ENCODE data around the gene COX6B1.
"Not testable (repeated sequence)": the region's sequence is repeated elsewhere in the genome, so short reads cannot be mapped to it uniquely, and the experiment has no call there.

The COX6B1 gene

DNA sequence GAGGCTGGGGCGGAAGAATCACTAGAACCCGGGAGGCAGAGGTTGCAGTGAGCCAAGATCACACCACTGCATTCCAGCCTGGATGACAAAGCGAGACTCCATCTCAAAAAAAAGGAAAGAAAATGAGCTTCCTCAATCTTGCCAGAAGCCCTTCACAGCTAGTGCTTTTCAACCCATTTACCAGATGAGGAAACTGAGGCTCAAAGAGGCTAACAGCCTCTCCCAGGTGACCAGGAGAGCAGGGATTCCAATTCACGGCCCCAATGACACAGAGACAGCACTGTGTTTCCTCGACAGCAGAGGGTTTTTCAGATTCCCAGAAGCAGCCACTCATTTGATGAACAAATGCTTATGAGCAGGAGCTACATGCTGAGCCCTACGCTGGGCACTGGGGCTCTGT is 21.4 kb downstream of the COX6B1 start:
- Histone ChIP-seq H3K4me3 (ENCODE audit: low read length) (no peak overlapping the region), H3K27me3 (ENCODE audit: insufficient read depth, low read length) (peaks cover 9% of the 10 kb centered on the region; the same call in 1 of the 2 replicates), H3K27ac (ENCODE audit: low read depth, low read length) (no peak overlapping the region), H3K36me3 (ENCODE audit: insufficient read depth, low read length) (no peaks in the 10 kb centered on the region), H3K9ac (ENCODE audit: low read depth, low read length) (no peak overlapping the region), H3K4me1 (ENCODE audit: insufficient read depth, low read length) (no peaks in the 10 kb centered on the region), H3K9me3 (ENCODE audit: insufficient read depth, low read depth, low read length) (no peaks in the 10 kb centered on the region)
- WGBS = 72% methylated on average over 6 of the region's 6 CpGs

DNA sequence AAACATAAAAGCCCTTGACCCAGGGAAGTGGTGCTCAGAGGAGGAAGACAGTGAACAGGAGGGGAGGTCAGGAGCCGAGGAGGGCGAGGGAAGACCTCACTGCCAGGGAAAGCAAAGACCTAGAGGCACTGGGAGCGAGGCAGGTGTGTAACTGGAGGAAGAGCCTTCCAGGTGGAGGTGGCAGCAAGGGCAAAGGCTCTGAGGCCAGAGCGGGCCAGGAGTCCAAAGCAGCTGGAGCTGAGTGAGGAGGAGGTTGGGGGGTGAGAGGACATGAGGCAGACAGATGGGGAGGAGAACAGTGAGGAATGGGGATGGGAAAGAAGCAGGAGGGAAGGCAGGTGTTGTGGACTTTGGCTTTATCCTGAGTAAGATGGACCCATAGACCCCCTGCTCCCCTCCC is 21.9 kb downstream of the COX6B1 start:
- Histone ChIP-seq H3K27ac (ENCODE audit: low read depth, low read length) (no peak overlapping the region), H3K9me3 (ENCODE audit: insufficient read depth, low read depth, low read length) (no peaks in the 10 kb centered on the region), H3K27me3 (ENCODE audit: insufficient read depth, low read length) (peaks cover 9% of the 10 kb centered on the region; the same call in 1 of the 2 replicates), H3K4me1 (ENCODE audit: insufficient read depth, low read length) (no peaks in the 10 kb centered on the region), H3K9ac (ENCODE audit: low read depth, low read length) (no peak overlapping the region), H3K36me3 (ENCODE audit: insufficient read depth, low read length) (no peaks in the 10 kb centered on the region), H3K4me3 (ENCODE audit: low read length) (no peak overlapping the region)
- 68% methylated on average over 4 of the region's 4 CpGs for WGBS

GRCh38 chr19:35670686-35671085 is 22.6 kb downstream of the COX6B1 start:
- WGBS = 82% methylated on average over 1 of the region's 1 CpG
- H3K4me3 ChIP-seq (ENCODE audit: low read length) = no peak overlapping the region
- no peaks in the 10 kb centered on the region for H3K4me1 ChIP-seq (ENCODE audit: insufficient read depth, low read length)
- no peaks in the 10 kb centered on the region for H3K9me3 ChIP-seq (ENCODE audit: insufficient read depth, low read depth, low read length)
- no peak overlapping the region for H3K9ac ChIP-seq (ENCODE audit: low read depth, low read length)
- H3K36me3 ChIP-seq (ENCODE audit: insufficient read depth, low read length) = no peaks in the 10 kb centered on the region
- no peak overlapping the region for H3K27ac ChIP-seq (ENCODE audit: low read depth, low read length)
- H3K27me3 ChIP-seq (ENCODE audit: insufficient read depth, low read length) = peaks cover 9% of the 10 kb centered on the region; the same call in 1 of the 2 replicates

DNA sequence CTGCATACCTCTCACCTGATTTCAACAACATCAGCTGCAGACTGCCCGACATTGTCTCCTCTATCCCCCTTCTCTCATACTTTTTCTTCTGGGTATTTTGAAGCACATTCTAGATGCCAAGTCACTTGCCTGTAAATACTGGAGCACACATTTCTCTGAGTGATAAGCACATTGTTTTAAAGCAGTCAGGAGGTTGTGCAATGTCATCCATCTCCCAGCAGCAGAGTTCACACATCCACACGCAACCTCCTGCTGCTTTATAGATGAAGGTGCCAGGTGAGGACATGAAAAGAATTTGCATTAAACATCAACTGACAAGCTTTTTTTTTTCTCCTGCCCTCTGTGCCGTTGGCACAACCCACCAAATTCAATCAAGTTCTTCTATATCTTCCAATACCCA is 23.7 kb downstream of the COX6B1 start:
- Histone ChIP-seq H3K9ac (ENCODE audit: low read depth, low read length) (no peak overlapping the region), H3K4me3 (ENCODE audit: low read length) (no peak overlapping the region), H3K36me3 (ENCODE audit: insufficient read depth, low read length) (no peaks in the 10 kb centered on the region), H3K27ac (ENCODE audit: low read depth, low read length) (no peak overlapping the region), H3K27me3 (ENCODE audit: insufficient read depth, low read length) (peaks cover 9% of the 10 kb centered on the region; the same call in 1 of the 2 replicates), H3K4me1 (ENCODE audit: insufficient read depth, low read length) (no peaks in the 10 kb centered on the region), H3K9me3 (ENCODE audit: insufficient read depth, low read depth, low read length) (no peaks in the 10 kb centered on the region)
- WGBS = 81% methylated on average over 3 of the region's 3 CpGs

DNA sequence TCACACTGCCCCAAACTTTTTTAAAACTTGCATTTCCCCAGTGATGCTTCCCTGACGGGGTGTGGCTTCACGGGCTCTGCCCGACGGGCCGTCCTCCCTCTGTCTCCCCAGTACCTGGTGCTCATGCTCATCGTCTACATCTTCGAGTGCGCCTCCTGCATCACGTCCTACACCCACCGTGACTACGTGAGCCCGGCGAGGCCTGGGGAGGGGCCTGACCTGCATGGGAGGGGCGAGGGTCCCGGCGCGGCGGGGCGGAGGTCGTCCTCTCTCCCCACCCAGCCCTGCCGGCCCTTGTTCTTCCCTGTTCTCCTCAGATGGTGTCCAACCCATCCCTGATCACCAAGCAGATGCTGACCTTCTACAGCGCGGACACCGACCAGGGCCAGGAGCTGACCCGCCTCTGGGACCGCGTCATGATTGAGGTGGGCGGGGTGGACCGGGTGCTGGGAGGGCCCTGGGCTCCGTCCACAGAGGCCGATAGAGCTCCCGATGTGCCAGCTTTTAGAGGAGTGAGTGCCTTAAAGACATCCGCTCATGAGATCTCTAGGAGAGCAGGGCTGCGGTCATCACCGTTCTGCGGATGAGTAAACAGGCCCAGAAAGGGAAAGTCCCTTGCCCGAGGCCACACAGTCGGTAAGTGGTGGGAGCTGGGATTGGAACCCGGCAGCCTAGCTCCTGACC is 25.1 kb downstream of the COX6B1 start:
- H3K9me3 ChIP-seq (ENCODE audit: insufficient read depth, low read depth, low read length) = no peaks in the 10 kb centered on the region
- H3K27me3 ChIP-seq (ENCODE audit: insufficient read depth, low read length) = peaks cover 9% of the 10 kb centered on the region; the same call in 1 of the 2 replicates
- peak overlapping the region; percentile 48 for H3K9ac ChIP-seq (ENCODE audit: low read depth, low read length)
- H3K4me3 ChIP-seq (ENCODE audit: low read length) = peak overlapping the region; percentile 67
- no peak overlapping the region for H3K27ac ChIP-seq (ENCODE audit: low read depth, low read length)
- H3K36me3 ChIP-seq (ENCODE audit: insufficient read depth, low read length) = no peaks in the 10 kb centered on the region
- no peaks in the 10 kb centered on the region for H3K4me1 ChIP-seq (ENCODE audit: insufficient read depth, low read length)
- WGBS = 3% methylated on average over 39 of the region's 39 CpGs

- no peak overlapping the region for H3K9ac ChIP-seq (ENCODE audit: low read depth, low read length)
These were observed 27.5 kb downstream of the COX6B1 start for GRCh38 chr19:35675589-35676140.

GRCh38 chr19:35689836-35690235 is 41.7 kb downstream of the COX6B1 start:
- WGBS = 94% methylated on average over 4 of the region's 4 CpGs
- Histone ChIP-seq H3K27ac (ENCODE audit: low read depth, low read length) (no peak overlapping the region), H3K36me3 (ENCODE audit: insufficient read depth, low read length) (no peaks in the 10 kb centered on the region), H3K4me3 (ENCODE audit: low read length) (no peak overlapping the region), H3K4me1 (ENCODE audit: insufficient read depth, low read length) (no peaks in the 10 kb centered on the region), H3K9me3 (ENCODE audit: insufficient read depth, low read depth, low read length) (no peaks in the 10 kb centered on the region), H3K27me3 (ENCODE audit: insufficient read depth, low read length) (no peaks in the 10 kb centered on the region), H3K9ac (ENCODE audit: low read depth, low read length) (no peak overlapping the region)

More at GRCh38 chr19:35675589-35676140, 27.5 kb downstream of the COX6B1 start:
- 83% methylated on average over 15 of the region's 15 CpGs for WGBS
- Histone ChIP-seq H3K9me3 (ENCODE audit: insufficient read depth, low read depth, low read length) (no peaks in the 10 kb centered on the region), H3K4me1 (ENCODE audit: insufficient read depth, low read length) (no peaks in the 10 kb centered on the region), H3K27me3 (ENCODE audit: insufficient read depth, low read length) (peaks cover 9% of the 10 kb centered on the region; the same call in 1 of the 2 replicates), H3K36me3 (ENCODE audit: insufficient read depth, low read length) (no peaks in the 10 kb centered on the region), H3K4me3 (ENCODE audit: low read length) (no peak overlapping the region), H3K27ac (ENCODE audit: low read depth, low read length) (no peak overlapping the region)

DNA sequence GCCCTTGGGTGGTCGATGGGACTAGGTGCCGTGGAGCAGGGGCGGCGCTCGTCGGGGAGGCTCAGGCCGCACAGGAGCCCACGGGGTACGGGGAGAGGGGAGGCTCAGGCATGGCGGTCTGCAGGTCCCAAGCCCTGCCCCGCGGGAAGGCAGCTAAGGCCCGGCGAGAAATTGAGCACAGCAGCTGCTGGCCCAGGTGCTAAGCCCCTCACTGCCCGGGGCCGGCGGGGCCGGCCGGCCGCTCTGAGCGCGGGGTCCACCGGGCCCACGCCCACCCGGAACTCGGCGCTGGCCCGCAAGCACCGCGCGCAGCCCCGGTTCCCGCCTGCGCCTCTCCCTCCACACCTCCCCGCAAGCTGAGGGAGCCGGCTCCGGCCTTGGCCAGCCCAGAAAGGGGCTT is 43.0 kb downstream of the COX6B1 start:
- not testable (repeated sequence) for H3K4me1 ChIP-seq (ENCODE audit: insufficient read depth, low read length); H3K27ac ChIP-seq (ENCODE audit: low read depth, low read length); H3K9me3 ChIP-seq (ENCODE audit: insufficient read depth, low read depth, low read length); H3K36me3 ChIP-seq (ENCODE audit: insufficient read depth, low read length); H3K27me3 ChIP-seq (ENCODE audit: insufficient read depth, low read length); H3K9ac ChIP-seq (ENCODE audit: low read depth, low read length); H3K4me3 ChIP-seq (ENCODE audit: low read length)
- WGBS = 95% methylated on average over 37 of the region's 37 CpGs

DNA sequence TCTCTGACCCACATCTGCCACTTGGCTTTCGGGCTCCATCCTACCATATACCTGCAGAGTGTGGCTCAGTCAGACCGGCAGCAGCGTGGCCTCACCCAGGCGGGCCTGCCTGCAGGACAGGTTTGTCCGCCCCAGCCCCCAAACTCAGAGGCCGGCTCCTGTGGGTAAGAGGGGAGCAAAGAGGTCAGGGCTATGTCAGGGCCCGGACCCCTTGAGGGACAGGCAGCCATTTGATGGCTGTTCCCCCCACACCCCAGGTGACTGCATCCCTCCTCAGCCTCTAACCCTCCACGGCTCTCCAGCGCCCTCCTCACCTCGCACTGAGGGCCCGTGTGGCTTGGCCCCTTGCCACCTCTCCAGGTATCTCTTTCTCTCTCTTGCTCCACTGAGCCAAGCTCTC is 43.9 kb downstream of the COX6B1 start:
- Histone ChIP-seq H3K4me3 (ENCODE audit: low read length) (no peak overlapping the region), H3K27me3 (ENCODE audit: insufficient read depth, low read length) (no peaks in the 10 kb centered on the region), H3K27ac (ENCODE audit: low read depth, low read length) (no peak overlapping the region), H3K9ac (ENCODE audit: low read depth, low read length) (no peak overlapping the region), H3K9me3 (ENCODE audit: insufficient read depth, low read depth, low read length) (no peaks in the 10 kb centered on the region), H3K4me1 (ENCODE audit: insufficient read depth, low read length) (no peaks in the 10 kb centered on the region), H3K36me3 (ENCODE audit: insufficient read depth, low read length) (no peaks in the 10 kb centered on the region)
- 93% methylated on average over 11 of the region's 11 CpGs for WGBS

DNA sequence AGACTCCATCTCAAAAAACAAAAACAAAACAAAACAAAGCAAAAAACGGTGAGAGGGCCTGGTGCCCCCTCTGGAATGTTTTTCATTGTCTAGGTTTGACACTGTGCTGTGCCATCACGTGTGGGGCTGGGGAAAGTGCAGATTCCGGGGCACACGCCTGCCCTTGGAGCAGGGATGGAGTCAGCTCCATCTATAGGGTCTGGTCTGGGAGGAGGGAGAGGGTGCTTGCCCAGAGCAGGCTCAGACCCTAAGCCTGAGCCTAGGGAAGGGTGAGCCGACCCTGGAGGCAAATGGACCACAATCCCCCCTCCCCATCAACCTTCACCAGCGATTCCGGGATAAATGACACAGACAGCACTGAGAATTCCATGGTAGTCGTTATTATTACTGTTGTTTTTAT is 45.3 kb downstream of the COX6B1 start:
- Histone ChIP-seq H3K9ac (ENCODE audit: low read depth, low read length) (no peak overlapping the region), H3K27me3 (ENCODE audit: insufficient read depth, low read length) (no peaks in the 10 kb centered on the region), H3K9me3 (ENCODE audit: insufficient read depth, low read depth, low read length) (no peaks in the 10 kb centered on the region), H3K4me1 (ENCODE audit: insufficient read depth, low read length) (no peaks in the 10 kb centered on the region), H3K4me3 (ENCODE audit: low read length) (no peak overlapping the region), H3K27ac (ENCODE audit: low read depth, low read length) (no peak overlapping the region), H3K36me3 (ENCODE audit: insufficient read depth, low read length) (no peaks in the 10 kb centered on the region)
- 34% methylated on average over 4 of the region's 8 CpGs for WGBS

- WGBS = 41% methylated on average over 8 of the region's 8 CpGs
These were observed 45.9 kb downstream of the COX6B1 start for GRCh38 chr19:35693835-35694599.

More at GRCh38 chr19:35693835-35694599, 45.9 kb downstream of the COX6B1 start:
- Histone ChIP-seq H3K4me3 (ENCODE audit: low read length) (no peak overlapping the region), H3K4me1 (ENCODE audit: insufficient read depth, low read length) (no peaks in the 10 kb centered on the region), H3K9ac (ENCODE audit: low read depth, low read length) (no peak overlapping the region), H3K9me3 (ENCODE audit: insufficient read depth, low read depth, low read length) (no peaks in the 10 kb centered on the region), H3K27ac (ENCODE audit: low read depth, low read length) (no peak overlapping the region), H3K27me3 (ENCODE audit: insufficient read depth, low read length) (no peaks in the 10 kb centered on the region), H3K36me3 (ENCODE audit: insufficient read depth, low read length) (no peaks in the 10 kb centered on the region)
